Thyroid gland (tissue), 4 donors: Measurements from ENCODE around the gene SYNGR4. TPM values are rescaled to one million over a fixed set of nuclear protein-coding genes. Genes with fewer than 3 reads are reported as not detected.

Experiments used
- DNase-seq, 2 donors: peaks; one replicate each; pipeline ENCODE4 v3.0.0-alpha.2; 2019
- H3K27ac ChIP-seq, 3 donors: fragments of 200-600 bp; sonication (generic); 1 replicate in 2 of 3; 2 replicates in 1 of 3; pipeline ENCODE4 v1.5.1; 2016 to 2019; ENCODE audit warnings: mild to moderate bottlenecking in 1 of 3, moderate library complexity in 1 of 3
- H3K27me3 ChIP-seq: fragments of 200-600 bp; sonication (generic); one replicate; pipeline ENCODE4 v1.5.1; 2019
- H3K36me3 ChIP-seq, 2 donors: fragments of 200-600 bp; sonication (generic); one replicate each; pipeline ENCODE4 v1.5.1; 2016 to 2019
- H3K4me1 ChIP-seq, 2 donors: fragments of 200-600 bp; sonication (generic); one replicate each; pipeline ENCODE4 v1.5.1; 2017 to 2019
- H3K4me3 ChIP-seq, 3 donors: fragments of 200-600 bp; sonication (generic); replicated peaks in 1 of 3; 1 replicate in 2 of 3; 2 replicates in 1 of 3; pipeline ENCODE4 v1.5.1; 2016; ENCODE audit warnings: mild to moderate bottlenecking in 1 of 3
- H3K9me3 ChIP-seq: fragments of 200-600 bp; sonication (generic); one replicate; pipeline ENCODE4 v1.5.1; 2017
- CTCF ChIP-seq, 6 experiments: fragments of 200-600 bp in 3 of 6; fragments of 450-650 bp in 3 of 6; sonication (generic) in 3 of 6; IDR thresholded peaks; one replicate each; pipeline ENCODE4 v1.5.1; 2016 to 2019; ENCODE audit warnings: antibody characterized with exemption in 6 of 6, mild to moderate bottlenecking in 2 of 6, inconsistent platforms in 1 of 6, moderate library complexity in 1 of 6
- POLR2A ChIP-seq, 2 donors: fragments of 450-650 bp; IDR thresholded peaks; one replicate each; pipeline ENCODE4 v1.6.1; 2017; ENCODE audit warnings: antibody characterized with exemption in 2 of 2, mild to moderate bottlenecking in 2 of 2, moderate library complexity in 1 of 2
- WGBS, 2 donors: methylation state at CpG; one replicate each; pipeline ENCODE4 v1.1.5; 2017; 5-methylcytosine and 5-hydroxymethylcytosine counted together
- intact Hi-C: fragments of 100-400 bp; cut with DNase I; formaldehyde crosslinking; loops from one replicate; pipeline ENCODE4 v1.15.1; 2023
- total RNA-seq, 4 donors: library from RNA; depleted of rRNA; stranded (reverse); fragments of >200 nt; gene quantifications; one replicate each; pipeline ENCODE4 v1.2.3, GENCODE V29; 2016

The SYNGR4 gene
- total RNA-seq, 4 donors from 2014 or later = not detected

- intact Hi-C loops = loop anchor here (5.0 kb wide), 1 partner anchor 66 kb away; the partner anchor contains the start of gene ZNF114
- 90 to 97% methylated on average over 9 to 11 of the region's 14 CpGs for whole genome bisulfite sequencing, 2 donors
- H3K36me3 ChIP-seq = no peaks in the 10 kb centered on the region
- no peaks in the 10 kb centered on the region for H3K9me3 ChIP-seq
- no peak for TF ChIP-seq POLR2A (IDR thresholded peaks at IDR 0.05)
- no peak for TF ChIP-seq CTCF (IDR thresholded peaks at IDR 0.05)
- no peak for DNase-seq
- no peak overlapping the region for H3K4me3 ChIP-seq
- peaks cover 6 to 13% of the 10 kb centered on the region in 2 donors for H3K4me1 ChIP-seq
- no peak overlapping the region for H3K27ac ChIP-seq
- no peaks in the 10 kb centered on the region for H3K27me3 ChIP-seq
Measured at GRCh38 chr19:48338253-48338755, 25.9 kb upstream of the SYNGR4 start.

GRCh38 chr19:48338802-48339503 lies 25.2 kb upstream of the SYNGR4 start:
- Histone ChIP-seq H3K4me3 (no peak overlapping the region), H3K9me3 (no peaks in the 10 kb centered on the region), H3K27me3 (no peaks in the 10 kb centered on the region), H3K27ac (no peak overlapping the region), H3K36me3 (no peaks in the 10 kb centered on the region), H3K4me1 (peaks cover 0 to 7% of the 10 kb centered on the region in 2 donors)
- DNase-seq = no peak
- 95% methylated on average over 14 of the region's 14 CpGs for WGBS, 2 donors
- intact Hi-C loops = loop anchor here (5.0 kb wide), 1 partner anchor 67 kb away; the partner anchor contains the start of gene ZNF114
- TF ChIP-seq POLR2A (IDR thresholded peaks at IDR 0.05) (no peak), CTCF (IDR thresholded peaks at IDR 0.05) (no peak)

GRCh38 chr19:48340995-48341394 lies 23.2 kb upstream of the SYNGR4 start:
- Histone ChIP-seq H3K27me3 (no peaks in the 10 kb centered on the region), H3K9me3 (no peaks in the 10 kb centered on the region), H3K36me3 (no peaks in the 10 kb centered on the region), H3K4me1 (no peaks in the 10 kb centered on the region), H3K27ac (no peak overlapping the region), H3K4me3 (no peak overlapping the region)
- TF ChIP-seq POLR2A (IDR thresholded peaks at IDR 0.05) (no peak), CTCF (IDR thresholded peaks at IDR 0.05) (no peak)
- intact Hi-C loops = no loop called here
- WGBS, 2 donors = 94 to 98% methylated on average over 8 to 10 of the region's 11 CpGs
- no peak for DNase-seq

GRCh38 chr19:48341515-48342413 lies 22.4 kb upstream of the SYNGR4 start:
- TF ChIP-seq POLR2A (IDR thresholded peaks at IDR 0.05) = no peak
- TF ChIP-seq CTCF (IDR thresholded peaks at IDR 0.05) = no peak
- Histone ChIP-seq H3K36me3 (no peaks in the 10 kb centered on the region), H3K9me3 (no peaks in the 10 kb centered on the region), H3K4me3 (no peak overlapping the region), H3K27me3 (no peaks in the 10 kb centered on the region), H3K4me1 (no peaks in the 10 kb centered on the region), H3K27ac (no peak overlapping the region)
- intact Hi-C loops = no loop called here
- 92 to 95% methylated on average over 9 to 10 of the region's 10 CpGs for WGBS, 2 donors
- DNase-seq = no peak
